HFFc6 (cell line): Measurements from ENCODE around the gene NR2F6. TPM values are rescaled to one million over a fixed set of nuclear protein-coding genes. Genes with fewer than 3 reads are reported as not detected.

Experiments used
- DNase-seq: peaks from one replicate; pipeline ENCODE4 v3.0.0-alpha.2; 2018
- H3K27ac Mint-ChIP-seq: 2 replicates; pipeline ENCODE4 v1.8.0; 2020; ENCODE audit warnings: mild to moderate bottlenecking, mixed read lengths
- H3K27me3 Mint-ChIP-seq: 2 replicates; pipeline ENCODE4 v1.8.0; 2021; ENCODE audit warnings: mild to moderate bottlenecking, moderate library complexity, mixed read lengths; ENCODE audit not compliant: insufficient read depth
- H3K36me3 Mint-ChIP-seq: 2 replicates; pipeline ENCODE4 v1.8.0; 2021; ENCODE audit warnings: low read depth, mixed read lengths
- H3K4me1 Mint-ChIP-seq: 2 replicates; pipeline ENCODE4 v1.8.0; 2020; ENCODE audit warnings: low read depth, mixed read lengths
- H3K4me3 Mint-ChIP-seq: 2 replicates; pipeline ENCODE4 v1.8.0; 2020; ENCODE audit warnings: mild to moderate bottlenecking, moderate library complexity, mixed read lengths
- H3K9me3 Mint-ChIP-seq: 2 replicates; pipeline ENCODE4 v1.8.0; 2020; ENCODE audit warnings: mild to moderate bottlenecking, mixed read lengths
- CTCF ChIP-seq: fragments of 200-600 bp; sonication (generic); IDR thresholded peaks from 2 replicates; pipeline ENCODE4 v1.5.0; 2021; ENCODE audit warnings: antibody characterized with exemption, mild to moderate bottlenecking
- total RNA-seq, 6 experiments: library from RNA; stranded (reverse); fragmentation: NEBNext Ultra II Directional; extraction: Animal tissue kit (Norgen Biotek cat#: 25700); gene quantifications; 2 replicates in 1 of 6; 3 replicates in 5 of 6; pipeline ENCODE4 v1.2.3, GENCODE V29; 2021

NR2F6 gene
- total RNA-seq, 6 experiments from 2014 or later = 46.1 to 61.9 (median 49.3) TPM

GRCh38 chr19:17262557-17262956 is 16.8 kb upstream of the NR2F6 start:
- Mint-ChIP-seq H3K9me3 (peaks cover 9% of the 10 kb centered on the region; the same call in 1 of the 2 replicates), H3K4me1 (peaks cover 12% of the 10 kb centered on the region), H3K36me3 (peaks cover 11% of the 10 kb centered on the region), H3K27me3 (peaks cover 10% of the 10 kb centered on the region), H3K27ac (no peak overlapping the region), H3K4me3 (no peak overlapping the region)
- no peak for TF ChIP-seq CTCF
- no peak for DNase-seq

- TF ChIP-seq CTCF = peak; percentile 97
- Mint-ChIP-seq H3K27me3 (peaks cover 6% of the 10 kb centered on the region), H3K9me3 (peaks cover 5% of the 10 kb centered on the region; the same call in 1 of the 2 replicates), H3K36me3 (peaks cover 5% of the 10 kb centered on the region; the same call in 1 of the 2 replicates), H3K4me3 (no peak overlapping the region), H3K4me1 (peaks cover 7% of the 10 kb centered on the region), H3K27ac (no peak overlapping the region)
- peak; percentile 68 for DNase-seq
Observed at GRCh38 chr19:17260842-17261325, 15.2 kb upstream of the NR2F6 start.

- H3K27me3 Mint-ChIP-seq = peaks cover 6% of the 10 kb centered on the region
Observed at GRCh38 chr19:17259934-17260333, 14.2 kb upstream of the NR2F6 start.

GRCh38 chr19:17259118-17259780 is 13.5 kb upstream of the NR2F6 start:
- H3K36me3 Mint-ChIP-seq = peaks cover 5% of the 10 kb centered on the region; the same call in 1 of the 2 replicates
- H3K27me3 Mint-ChIP-seq = peaks cover 6% of the 10 kb centered on the region
- H3K4me1 Mint-ChIP-seq = peaks cover 7% of the 10 kb centered on the region
- no peak for DNase-seq
- peaks cover 5% of the 10 kb centered on the region; the same call in 1 of the 2 replicates for H3K9me3 Mint-ChIP-seq
- no peak for TF ChIP-seq CTCF
- H3K27ac Mint-ChIP-seq = no peak overlapping the region
- no peak overlapping the region for H3K4me3 Mint-ChIP-seq

More at GRCh38 chr19:17259934-17260333, 14.2 kb upstream of the NR2F6 start:
- DNase-seq = no peak
- peaks cover 5% of the 10 kb centered on the region; the same call in 1 of the 2 replicates for H3K9me3 Mint-ChIP-seq
- no peak for TF ChIP-seq CTCF
- H3K36me3 Mint-ChIP-seq = peaks cover 5% of the 10 kb centered on the region; the same call in 1 of the 2 replicates
- H3K27ac Mint-ChIP-seq = no peak overlapping the region
- H3K4me3 Mint-ChIP-seq = no peak overlapping the region
- peaks cover 7% of the 10 kb centered on the region for H3K4me1 Mint-ChIP-seq

GRCh38 chr19:17256130-17256529 is 10.4 kb upstream of the NR2F6 start:
- Mint-ChIP-seq H3K36me3 (peaks cover 5% of the 10 kb centered on the region; the same call in 1 of the 2 replicates), H3K27me3 (peaks cover 6% of the 10 kb centered on the region), H3K9me3 (peaks cover 5% of the 10 kb centered on the region; the same call in 1 of the 2 replicates), H3K4me3 (no peak overlapping the region), H3K27ac (no peak overlapping the region), H3K4me1 (peaks cover 7% of the 10 kb centered on the region)
- DNase-seq = no peak
- no peak for TF ChIP-seq CTCF
